IMR-90 (cell line): ENCODE results near the gene AP3S1. TPM values are rescaled to one million over a fixed set of nuclear protein-coding genes. Genes with fewer than 3 reads are reported as not detected.

Experiments
- ATAC-seq: fragments of 200-7000 bp; cut with Tn5 transposase; 2 replicates; pipeline ENCODE4 v1.9.1; 2020; ENCODE audit warnings: low read depth, mild to moderate bottlenecking, moderate library complexity
- BruUV-seq: library from RNA; stranded (reverse); fragments of 400-500 nt; replicated peaks from 2 replicates; lab custom pipeline; 2021; lab: Mats Ljungman, UMichigan
- CTCF ChIA-PET: fragments of 300-600 bp; formaldehyde crosslinking; extraction: SDS; loops from one replicate; lab custom pipeline; 2021; ENCODE audit warnings: antibody characterized with exemption; lab: Yijun Ruan, JAX
- POLR2A ChIA-PET: fragments of 300-600 bp; sonication (Branson Sonifier 250); formaldehyde crosslinking; loops from one replicate; lab custom pipeline; 2022; ENCODE audit warnings: antibody characterized with exemption; ENCODE audit not compliant: unreplicated experiment; lab: Charles Lee
- DNase-seq: peaks from one replicate; pipeline ENCODE4 v3.0.0; 2013
- H2AFZ ChIP-seq: replicated peaks from 2 replicates; pipeline ENCODE3; 2013; ENCODE audit warnings: low read length, mild to moderate bottlenecking; ENCODE audit not compliant: poor library complexity
- H2AK5ac ChIP-seq: 2 replicates; pipeline ENCODE4 v1.6.1; 2013; ENCODE audit warnings: low read depth, low read length, inconsistent platforms
- H2AK9ac ChIP-seq: replicated peaks from 2 replicates; pipeline ENCODE3; 2013; ENCODE audit warnings: mild to moderate bottlenecking, low read depth, low read length, moderate library complexity; ENCODE audit not compliant: poor library complexity
- H2BK120ac ChIP-seq: 2 replicates; pipeline ENCODE4 v1.6.1; 2013; ENCODE audit warnings: low read depth, low read length, inconsistent platforms
- H2BK15ac ChIP-seq: 3 replicates; pipeline ENCODE4 v1.6.1; 2013; ENCODE audit warnings: low read depth, low read length, inconsistent platforms
- H2BK20ac ChIP-seq: 2 replicates; pipeline ENCODE4 v1.6.1; 2013; ENCODE audit warnings: low read depth, mild to moderate bottlenecking, inconsistent platforms, low read length, moderate library complexity
- H2BK5ac ChIP-seq: 2 replicates; pipeline ENCODE4 v1.6.1; 2013; ENCODE audit warnings: mild to moderate bottlenecking, low read depth, low read length, inconsistent platforms; ENCODE audit not compliant: poor library complexity, severe bottlenecking
- H3K14ac ChIP-seq: replicated peaks from 2 replicates; pipeline ENCODE4 v1.6.1; 2013; ENCODE audit warnings: low read depth, low read length, inconsistent platforms
- H3K18ac ChIP-seq: 2 replicates; pipeline ENCODE4 v1.6.1; 2013; ENCODE audit warnings: low read depth, low read length, control low read depth
- H3K23ac ChIP-seq: 2 replicates; pipeline ENCODE4 v1.6.1; 2013; ENCODE audit warnings: low read depth, low read length, inconsistent platforms
- H3K27ac ChIP-seq: 2 replicates; pipeline ENCODE4 v1.5.1; 2013; ENCODE audit warnings: mild to moderate bottlenecking, control low read depth, low read length; ENCODE audit not compliant: insufficient read depth
- H3K27me3 ChIP-seq: 2 replicates; pipeline ENCODE4 v1.6.1; 2013; ENCODE audit warnings: low read length; ENCODE audit not compliant: control insufficient read depth, insufficient read depth
- H3K36me3 ChIP-seq: 2 replicates; pipeline ENCODE4 v1.6.1; 2013; ENCODE audit warnings: low read length, mixed read lengths; ENCODE audit not compliant: control insufficient read depth, insufficient read depth
- H3K4ac ChIP-seq: 2 replicates; pipeline ENCODE4 v1.6.1; 2013; ENCODE audit warnings: low read depth, low read length, inconsistent platforms
- H3K4me1 ChIP-seq: 2 replicates; pipeline ENCODE4 v1.6.1; 2013; ENCODE audit warnings: low read length, mixed read lengths; ENCODE audit not compliant: control insufficient read depth, insufficient read depth
- H3K4me2 ChIP-seq: 2 replicates; pipeline ENCODE4 v1.6.1; 2013; ENCODE audit warnings: low read depth, mild to moderate bottlenecking, control low read depth, low read length, moderate library complexity
- H3K4me3 ChIP-seq: 2 replicates; pipeline ENCODE4 v1.5.1; 2013; ENCODE audit warnings: low read depth, mild to moderate bottlenecking, control low read depth, low read length, moderate library complexity; ENCODE audit not compliant: insufficient read depth
- H3K56ac ChIP-seq: 2 replicates; pipeline ENCODE4 v1.6.1; 2013; ENCODE audit warnings: low read length, inconsistent platforms; ENCODE audit not compliant: insufficient read depth; ENCODE audit errors: extremely low read depth
- H3K79me1 ChIP-seq, 2 experiments: 2 replicates each; pipeline ENCODE4 v1.6.1; 2013; ENCODE audit warnings: low read length in 2 of 2, inconsistent platforms in 1 of 2, low read depth in 1 of 2
- H3K9ac ChIP-seq: 2 replicates; pipeline ENCODE4 v1.6.1; 2013; ENCODE audit warnings: low read depth, low read length, control low read depth
- H3K9me1 ChIP-seq: 2 replicates; pipeline ENCODE4 v1.6.1; 2013; ENCODE audit warnings: low read length, inconsistent platforms; ENCODE audit not compliant: insufficient read depth
- H3K9me3 ChIP-seq: 2 replicates; pipeline ENCODE4 v1.6.1; 2013; ENCODE audit warnings: low read length; ENCODE audit not compliant: control insufficient read depth, insufficient read depth
- H4K20me1 ChIP-seq: 2 replicates; pipeline ENCODE4 v1.6.1; 2013; ENCODE audit warnings: low read length, inconsistent platforms; ENCODE audit not compliant: insufficient read depth
- H4K5ac ChIP-seq: 2 replicates; pipeline ENCODE4 v1.6.1; 2013; ENCODE audit warnings: mild to moderate bottlenecking, low read depth, low read length, control low read depth
- H4K8ac ChIP-seq, 2 experiments: 2 replicates each; pipeline ENCODE4 v1.6.1; 2013; ENCODE audit warnings: low read depth in 2 of 2, low read length in 2 of 2, control low read depth in 1 of 2, inconsistent platforms in 1 of 2
- H4K91ac ChIP-seq: 2 replicates; pipeline ENCODE4 v1.6.1; 2013; ENCODE audit warnings: low read depth, low read length, inconsistent platforms; ENCODE audit not compliant: insufficient read depth
- BHLHE40 ChIP-seq: fragments of 150-350 bp; IDR thresholded peaks from 2 replicates; pipeline ENCODE4 v1.6.1; 2016; ENCODE audit warnings: mild to moderate bottlenecking, low read depth, low read length
- CEBPB ChIP-seq: IDR thresholded peaks from 2 replicates; pipeline ENCODE4 v1.6.1; 2012; ENCODE audit warnings: low read depth, low read length, improper control_type of control experiment
- CHD1 ChIP-seq: IDR thresholded peaks from 2 replicates; pipeline ENCODE4 v1.6.1; 2012; ENCODE audit warnings: low read depth, low read length, improper control_type of control experiment
- CTCF ChIP-seq: conservative IDR thresholded peaks from 2 replicates; pipeline ENCODE4 v1.5.1; 2012; ENCODE audit warnings: mild to moderate bottlenecking, low read depth, low read length, improper control_type of control experiment
- FOS ChIP-seq: fragments of 150-350 bp; IDR thresholded peaks from 2 replicates; pipeline ENCODE4 v1.6.1; 2016; ENCODE audit warnings: low read depth, low read length
- MAFK ChIP-seq: IDR thresholded peaks from 2 replicates; pipeline ENCODE4 v1.6.1; 2012; ENCODE audit warnings: low read depth, low read length, improper control_type of control experiment
- MAZ ChIP-seq: IDR thresholded peaks from 2 replicates; pipeline ENCODE4 v1.6.1; 2012; ENCODE audit warnings: low read depth, mild to moderate bottlenecking, low read length, improper control_type of control experiment, moderate library complexity, borderline replicate concordance
- MXI1 ChIP-seq: IDR thresholded peaks from 2 replicates; pipeline ENCODE4 v1.6.1; 2012; ENCODE audit warnings: low read depth, mild to moderate bottlenecking, low read length, moderate library complexity, borderline replicate concordance
- POLR2A ChIP-seq: IDR thresholded peaks from 2 replicates; pipeline ENCODE4 v1.6.1; 2012; ENCODE audit warnings: mild to moderate bottlenecking, low read depth, low read length
- RAD21 ChIP-seq: IDR thresholded peaks from 2 replicates; pipeline ENCODE4 v1.6.1; 2012; ENCODE audit warnings: low read length, improper control_type of control experiment
- RCOR1 ChIP-seq: IDR thresholded peaks from 2 replicates; pipeline ENCODE4 v1.6.1; 2012; ENCODE audit warnings: mild to moderate bottlenecking, low read length, improper control_type of control experiment; ENCODE audit not compliant: insufficient replicate concordance
- RFX5 ChIP-seq: IDR thresholded peaks from 2 replicates; pipeline ENCODE4 v1.8.0; 2012; ENCODE audit warnings: low read depth, mild to moderate bottlenecking, low read length, moderate library complexity
- SMC3 ChIP-seq: fragments of 150-350 bp; IDR thresholded peaks from 2 replicates; pipeline ENCODE4 v1.6.1; 2016; ENCODE audit warnings: low read depth, mild to moderate bottlenecking, antibody characterized with exemption, low read length, moderate library complexity
- WGBS, 2 experiments: methylation state at CpG; one replicate each; pipeline versions ENCODE4 v1.1.5 to v1.1.7; 2013; ENCODE audit warnings: missing lambda C conversion rate in 2 of 2; ENCODE audit not compliant: insufficient read length in 1 of 2; ENCODE audit errors: extremely low coverage in 2 of 2; 5-methylcytosine and 5-hydroxymethylcytosine counted together
- dilution Hi-C: fragments of 300-500 bp; cut with HindIII; formaldehyde crosslinking; loops from one replicate; pipeline ENCODE4 v1.14.3; 2018; ENCODE audit warnings: low sequenced_read_pairs; ENCODE audit not compliant: unreplicated experiment
- in situ Hi-C: fragments of 300-500 bp; cut with MboI; formaldehyde crosslinking; loops from 3 replicates; pipeline ENCODE4 v1.14.3; 2019; ENCODE audit warnings: low sequenced_read_pairs, inconsistent platforms, mixed read lengths
- intact Hi-C: fragments of 100-400 bp; cut with micrococcal nuclease; formaldehyde crosslinking; loops from 2 replicates; pipeline ENCODE4 v1.10.0; 2022
- polyA plus RNA-seq, 3 experiments: library from polyadenylated mRNA; depleted of rRNA; stranded (reverse); fragments of >200 nt; gene quantifications; 2 replicates each; pipeline ENCODE4 v1.2.3, GENCODE V29; 2012; ENCODE audit warnings: low replicate concordance in 1 of 3
- total RNA-seq: library from RNA; depleted of rRNA; stranded (reverse); fragments of >200 nt; gene quantifications from 2 replicates; pipeline ENCODE4 v1.2.3, GENCODE V29; 2012

Gene AP3S1
- total and polyA plus RNA-seq, 2 of the 4 experiments (the other 2 are of a cell fraction) = 21.9 to 73.1 TPM

- no TSS peak for BruUV-seq
- intact Hi-C loops = no loop called here
- POLR2A ChIA-PET = no interaction called here
Observed at GRCh38 chr5:115813719-115814118, 28.0 kb upstream of the AP3S1 start.

More at GRCh38 chr5:115813719-115814118, 28.0 kb upstream of the AP3S1 start:
- no peaks in the 10 kb centered on the region for H3K36me3 ChIP-seq
- H3K4me1 ChIP-seq = no peaks in the 10 kb centered on the region; the same call in 1 of the 2 replicates
- H2BK120ac ChIP-seq = no peak overlapping the region
- in situ Hi-C loops = loop anchor here (10.0 kb wide), 1 partner anchor 169 kb away; no protein-coding TSS in a partner anchor
- H2AK5ac ChIP-seq = no peak overlapping the region
- H3K14ac ChIP-seq = no peak overlapping the region
- no peaks in the 10 kb centered on the region for H4K20me1 ChIP-seq
- dilution Hi-C loops = no loop called here
- no peak overlapping the region for H2AK9ac ChIP-seq
- no peak overlapping the region for H3K4me3 ChIP-seq
- H3K9me1 ChIP-seq = no peaks in the 10 kb centered on the region
- ATAC-seq (no peak), DNase-seq (no peak)
- no peak overlapping the region for H3K4ac ChIP-seq
- WGBS, 2 experiments = no CpG with 5 or more reads among the region's 5 CpGs
- no peaks in the 10 kb centered on the region for H3K79me1 ChIP-seq
- no peak overlapping the region for H4K8ac ChIP-seq
- no peak overlapping the region for H2BK15ac ChIP-seq
- no peak overlapping the region for H4K5ac ChIP-seq
- no peak overlapping the region for H3K23ac ChIP-seq
- no peak for TF ChIP-seq CEBPB
- no peak for TF ChIP-seq RCOR1
- TF ChIP-seq MAFK = no peak
- TF ChIP-seq SMC3 = no peak
- no peak for TF ChIP-seq FOS
- TF ChIP-seq CTCF = no peak
- TF ChIP-seq RFX5 = no peak
- TF ChIP-seq MXI1 = no peak
- TF ChIP-seq RAD21 = no peak
- TF ChIP-seq CHD1 = no peak
- TF ChIP-seq BHLHE40 = no peak
- no peak for TF ChIP-seq MAZ
- no peak for TF ChIP-seq POLR2A
- no peak overlapping the region for H3K18ac ChIP-seq
- H2AFZ ChIP-seq = no peak overlapping the region
- H4K91ac ChIP-seq = no peak overlapping the region
- H3K27ac ChIP-seq = no peak overlapping the region
- peaks cover 21% of the 10 kb centered on the region for H3K27me3 ChIP-seq
- H3K4me2 ChIP-seq = no peak overlapping the region
- CTCF ChIA-PET = no interaction called here
- no peak overlapping the region for H3K56ac ChIP-seq
- H2BK20ac ChIP-seq = no peak overlapping the region
- H2BK5ac ChIP-seq = no peak overlapping the region
- no peak overlapping the region for H3K9ac ChIP-seq
- no peaks in the 10 kb centered on the region for H3K9me3 ChIP-seq
